HepG2 (cell line): ENCODE measurements around the gene ZFAND2B. TPM values are rescaled to one million over a fixed set of nuclear protein-coding genes. Genes with fewer than 3 reads are reported as not detected.

Source experiments
- ATF7 ChIP-seq, 2 experiments: fragments of 450-650 bp in 1 of 2; sonication (generic) in 1 of 2; formaldehyde crosslinking in 1 of 2; IDR thresholded peaks; 2 replicates each; pipeline versions ENCODE4 v1.4.0 to v1.6.1; 2016 to 2020; ENCODE audit warnings: antibody characterized with exemption in 1 of 2, mild to moderate bottlenecking in 1 of 2, missing genetic modification reagents in 1 of 2
- DBP ChIP-seq: sonication (generic); formaldehyde crosslinking; IDR thresholded peaks from 2 replicates; pipeline ENCODE4 v1.4.0; 2020; ENCODE audit warnings: missing genetic modification reagents; ENCODE audit errors: not compliant biosample characterization
- DNMT3B ChIP-seq: conservative IDR thresholded peaks from 2 replicates; pipeline ENCODE4 v1.6.1; 2016; ENCODE audit warnings: missing biosample characterization, control low read depth
- ELF4 ChIP-seq: sonication (generic); formaldehyde crosslinking; IDR thresholded peaks from 2 replicates; pipeline ENCODE4 v1.5.0; 2020; ENCODE audit warnings: missing genetic modification reagents, mild to moderate bottlenecking, moderate library complexity, borderline replicate concordance
- EZH2 ChIP-seq: conservative IDR thresholded peaks from 2 replicates; pipeline ENCODE4 v1.6.1; 2012; ENCODE audit warnings: mild to moderate bottlenecking, low read depth, low read length, moderate library complexity
- FIP1L1 ChIP-seq: fragments of 200-400 bp; formaldehyde crosslinking; IDR thresholded peaks from 2 replicates; pipeline ENCODE4 v1.6.1; 2018; ENCODE audit warnings: low read depth, mild to moderate bottlenecking, low read length, moderate library complexity, borderline replicate concordance; ENCODE audit not compliant: insufficient read depth
- HIC2 ChIP-seq: sonication (generic); formaldehyde crosslinking; IDR thresholded peaks from 2 replicates; pipeline ENCODE4 v1.9.0; 2022; ENCODE audit warnings: low read depth, missing genetic modification reagents
- HNRNPK ChIP-seq: fragments of 200-400 bp; formaldehyde crosslinking; IDR thresholded peaks from 2 replicates; pipeline ENCODE4 v1.6.1; 2018; ENCODE audit warnings: low read length, low read depth, moderate library complexity, mild to moderate bottlenecking; ENCODE audit not compliant: poor library complexity, severe bottlenecking
- MIXL1 ChIP-seq: IDR thresholded peaks from 2 replicates; pipeline ENCODE4 v1.6.1; 2016
- ONECUT2 ChIP-seq: sonication (generic); formaldehyde crosslinking; IDR thresholded peaks from 2 replicates; pipeline ENCODE4 v1.4.0; 2020; ENCODE audit warnings: missing genetic modification reagents
- PHF21A ChIP-seq: sonication (generic); formaldehyde crosslinking; IDR thresholded peaks from 2 replicates; pipeline ENCODE4 v1.5.0; 2020; ENCODE audit warnings: mild to moderate bottlenecking, missing genetic modification reagents
- PITX1 ChIP-seq: sonication (generic); formaldehyde crosslinking; IDR thresholded peaks from 2 replicates; pipeline ENCODE4 v1.5.1; 2020; ENCODE audit warnings: mild to moderate bottlenecking, missing genetic modification reagents
- TAF1 ChIP-seq: sonication (generic); formaldehyde crosslinking; IDR thresholded peaks from 2 replicates; pipeline ENCODE4 v1.4.0; 2020; ENCODE audit warnings: missing genetic modification reagents
- ZNF549 ChIP-seq: sonication (generic); formaldehyde crosslinking; IDR thresholded peaks from 2 replicates; pipeline ENCODE4 v1.5.0; 2020; ENCODE audit warnings: missing genetic modification reagents
- ZNF562 ChIP-seq: sonication (generic); formaldehyde crosslinking; IDR thresholded peaks from 2 replicates; pipeline ENCODE4 v1.8.0; 2022; ENCODE audit warnings: missing genetic modification reagents, borderline replicate concordance
- ZNF577 ChIP-seq: sonication (generic); formaldehyde crosslinking; IDR thresholded peaks from 2 replicates; pipeline ENCODE4 v1.4.0; 2020; ENCODE audit warnings: mild to moderate bottlenecking, low read depth, missing genetic modification reagents, borderline replicate concordance
- ZNF709 ChIP-seq: sonication (generic); formaldehyde crosslinking; IDR thresholded peaks from 2 replicates; pipeline ENCODE4 v1.5.0; 2020; ENCODE audit warnings: mild to moderate bottlenecking, missing genetic modification reagents
- ZNF724P ChIP-seq: sonication (generic); formaldehyde crosslinking; IDR thresholded peaks from 2 replicates; pipeline ENCODE4 v1.8.0; 2022; ENCODE audit warnings: missing genetic modification reagents, borderline replicate concordance
- ZNF883 ChIP-seq: sonication (generic); formaldehyde crosslinking; IDR thresholded peaks from 2 replicates; pipeline ENCODE4 v1.5.1; 2020; ENCODE audit warnings: mild to moderate bottlenecking, missing genetic modification reagents; ENCODE audit errors: not compliant biosample characterization
- polyA plus RNA-seq, 8 experiments: library from polyadenylated mRNA; depleted of rRNA in 3 of 8; stranded (reverse) in 7 of 8; unstranded in 1 of 8; fragments of >200 nt; fragmentation: Illumina TruSeq in 4 of 8; extraction: Trizol in 4 of 8; gene quantifications; 2 replicates each; pipeline versions ENCODE4 v1.2.1 to v1.2.3, GENCODE V29; 2011 to 2016; ENCODE audit warnings: low read depth in 4 of 8, missing spikeins in 1 of 8, mixed read lengths in 1 of 8; ENCODE audit not compliant: insufficient read depth in 1 of 8
- total RNA-seq, 5 experiments: library from RNA; depleted of rRNA; stranded (reverse); fragments of >200 nt; fragmentation: Illumina TruSeq; extraction: Trizol; gene quantifications; 2 replicates each; pipeline ENCODE4 v1.2.3, GENCODE V29; 2016; ENCODE audit warnings: low read depth in 1 of 5
- TF ChIP-seq, protein P1 (sequence below): conservative IDR thresholded peaks from 2 replicates; pipeline ENCODE4 v1.6.1; 2018; ENCODE audit warnings: missing genetic modification reagents
- TF ChIP-seq, protein P2 (sequence below): sonication (generic); formaldehyde crosslinking; IDR thresholded peaks from 2 replicates; pipeline ENCODE4 v1.4.0; 2020; ENCODE audit warnings: missing genetic modification reagents
- TF ChIP-seq, protein P3 (sequence below): sonication (generic); formaldehyde crosslinking; IDR thresholded peaks from 2 replicates; pipeline ENCODE4 v1.5.1; 2020; ENCODE audit warnings: missing genetic modification reagents, mild to moderate bottlenecking, borderline replicate concordance

ZFAND2B gene
- total and polyA plus RNA-seq, 2 of the 13 experiments (the other 11 are each of a cell fraction or from before 2014, with no cell fraction given), result 53.3 to 115 TPM

GRCh38 chr2:219206328-219207133 is at the start of gene ZFAND2B (continued):
- TF ChIP-seq HIC2 (CRISPR knock-in tag) (no peak), ZNF549 (CRISPR knock-in tag) (no peak), ATF7 (IDR thresholded peaks at IDR 0.05) (peak; percentile 92), ATF7 (CRISPR knock-in tag; IDR thresholded peaks at IDR 0.05) (peak; percentile 72; the same call in 1 of the 2 replicates), PITX1 (CRISPR knock-in tag) (peak; percentile 88), ONECUT2 (CRISPR knock-in tag) (no peak), ZNF577 (no peak), ZNF724P (peak; percentile 99), DBP (CRISPR knock-in tag) (no peak), FIP1L1 (peak; percentile 91; the same call in 1 of the 2 replicates), ZNF883 (CRISPR knock-in tag) (peak; percentile 41), ELF4 (no peak), DNMT3B (no peak), ZNF562 (CRISPR knock-in tag) (no peak), TAF1 (peak; percentile 95), PHF21A (peak; percentile 18; the same call in 1 of the 2 replicates), ZNF709 (CRISPR knock-in tag) (peak; percentile 88), HNRNPK (peak; percentile 83), EZH2 (no peak), MIXL1 (no peak)
- TF ChIP-seq, protein P1, sequence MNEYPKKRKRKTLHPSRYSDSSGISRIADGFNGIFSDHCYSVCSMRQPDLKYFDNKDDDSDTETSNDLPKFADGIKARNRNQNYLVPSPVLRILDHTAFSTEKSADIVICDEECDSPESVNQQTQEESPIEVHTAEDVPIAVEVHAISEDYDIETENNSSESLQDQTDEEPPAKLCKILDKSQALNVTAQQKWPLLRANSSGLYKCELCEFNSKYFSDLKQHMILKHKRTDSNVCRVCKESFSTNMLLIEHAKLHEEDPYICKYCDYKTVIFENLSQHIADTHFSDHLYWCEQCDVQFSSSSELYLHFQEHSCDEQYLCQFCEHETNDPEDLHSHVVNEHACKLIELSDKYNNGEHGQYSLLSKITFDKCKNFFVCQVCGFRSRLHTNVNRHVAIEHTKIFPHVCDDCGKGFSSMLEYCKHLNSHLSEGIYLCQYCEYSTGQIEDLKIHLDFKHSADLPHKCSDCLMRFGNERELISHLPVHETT (CRISPR knock-in tag), result peak; percentile 62
- TF ChIP-seq, protein P2, sequence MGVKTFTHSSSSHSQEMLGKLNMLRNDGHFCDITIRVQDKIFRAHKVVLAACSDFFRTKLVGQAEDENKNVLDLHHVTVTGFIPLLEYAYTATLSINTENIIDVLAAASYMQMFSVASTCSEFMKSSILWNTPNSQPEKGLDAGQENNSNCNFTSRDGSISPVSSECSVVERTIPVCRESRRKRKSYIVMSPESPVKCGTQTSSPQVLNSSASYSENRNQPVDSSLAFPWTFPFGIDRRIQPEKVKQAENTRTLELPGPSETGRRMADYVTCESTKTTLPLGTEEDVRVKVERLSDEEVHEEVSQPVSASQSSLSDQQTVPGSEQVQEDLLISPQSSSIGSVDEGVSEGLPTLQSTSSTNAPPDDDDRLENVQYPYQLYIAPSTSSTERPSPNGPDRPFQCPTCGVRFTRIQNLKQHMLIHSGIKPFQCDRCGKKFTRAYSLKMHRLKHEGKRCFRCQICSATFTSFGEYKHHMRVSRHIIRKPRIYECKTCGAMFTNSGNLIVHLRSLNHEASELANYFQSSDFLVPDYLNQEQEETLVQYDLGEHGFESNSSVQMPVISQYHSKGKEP (CRISPR knock-in tag), result no peak
- TF ChIP-seq, protein P3, sequence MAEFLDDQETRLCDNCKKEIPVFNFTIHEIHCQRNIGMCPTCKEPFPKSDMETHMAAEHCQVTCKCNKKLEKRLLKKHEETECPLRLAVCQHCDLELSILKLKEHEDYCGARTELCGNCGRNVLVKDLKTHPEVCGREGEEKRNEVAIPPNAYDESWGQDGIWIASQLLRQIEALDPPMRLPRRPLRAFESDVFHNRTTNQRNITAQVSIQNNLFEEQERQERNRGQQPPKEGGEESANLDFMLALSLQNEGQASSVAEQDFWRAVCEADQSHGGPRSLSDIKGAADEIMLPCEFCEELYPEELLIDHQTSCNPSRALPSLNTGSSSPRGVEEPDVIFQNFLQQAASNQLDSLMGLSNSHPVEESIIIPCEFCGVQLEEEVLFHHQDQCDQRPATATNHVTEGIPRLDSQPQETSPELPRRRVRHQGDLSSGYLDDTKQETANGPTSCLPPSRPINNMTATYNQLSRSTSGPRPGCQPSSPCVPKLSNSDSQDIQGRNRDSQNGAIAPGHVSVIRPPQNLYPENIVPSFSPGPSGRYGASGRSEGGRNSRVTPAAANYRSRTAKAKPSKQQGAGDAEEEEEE (CRISPR knock-in tag), result no peak
